Keratinocyte (primary cell): Measurements from ENCODE around the gene EEIG2.

ENCODE experiments used
- CTCF ChIP-seq, 3 experiments: IDR thresholded peaks in 1 of 3; conservative IDR thresholded peaks in 1 of 3; optimal IDR thresholded peaks in 1 of 3; 2 replicates in 2 of 3; 3 replicates in 1 of 3; pipeline versions ENCODE3 to v1.5.1; 2011; ENCODE audit warnings: low read length in 3 of 3, mild to moderate bottlenecking in 3 of 3, moderate library complexity in 2 of 3, control low read depth in 1 of 3, inconsistent platforms in 1 of 3; ENCODE audit not compliant: insufficient read depth in 2 of 3; ENCODE audit errors: extremely low read depth in 1 of 3
- EZH2 ChIP-seq: IDR thresholded peaks from one replicate; pipeline ENCODE4 v1.6.1; 2012; ENCODE audit warnings: inconsistent platforms, mild to moderate bottlenecking, low read length, moderate library complexity

DNA sequence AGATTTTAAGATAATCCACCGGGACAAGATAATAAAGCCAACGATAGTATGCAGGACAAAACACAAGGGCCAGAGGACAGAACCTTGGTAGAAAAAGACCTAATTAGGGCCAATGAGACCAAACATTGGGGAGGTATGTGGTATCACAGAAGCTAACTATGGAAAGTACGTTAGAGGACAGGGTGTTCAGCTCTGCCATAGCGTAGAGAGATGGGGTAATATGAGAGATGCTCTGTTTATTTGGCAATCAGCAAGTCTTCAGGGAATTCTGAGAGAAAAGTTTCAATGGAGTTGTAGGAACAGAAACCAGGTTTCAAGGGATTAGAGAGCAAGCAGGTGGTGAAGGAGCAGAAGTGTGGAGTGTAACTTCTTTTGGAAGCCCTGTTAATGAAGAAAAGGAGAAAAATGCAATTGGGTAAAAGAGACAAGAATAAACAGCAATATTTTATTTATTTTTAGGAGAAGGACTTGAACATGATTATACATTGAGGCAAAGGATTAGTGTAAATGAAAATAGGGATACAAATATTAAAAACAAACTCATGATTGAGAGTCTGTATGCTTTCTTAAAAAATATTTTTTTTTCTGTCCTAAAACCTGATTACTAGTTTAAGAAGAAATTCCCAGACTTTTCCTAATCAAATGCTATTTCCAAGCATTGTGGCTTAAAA lies 24.0 kb downstream of the EEIG2 start:
- no peak for TF ChIP-seq CTCF (optimal IDR thresholded peaks at IDR 0.05 in 1 of 3, IDR thresholded peaks at IDR 0.05 in 1 of 3, conservative IDR thresholded peaks at IDR 0.05 in 1 of 3; ENCODE audit: extremely low read depth in 1 of 3, insufficient read depth in 2 of 3, low read length in 3 of 3)
- no peak for TF ChIP-seq EZH2
